Left lobe of liver (tissue), 2 donors: ENCODE data around the gene ABCD4. TPM values are rescaled to one million over a fixed set of nuclear protein-coding genes. Genes with fewer than 3 reads are reported as not detected.
"Not testable (repeated sequence)": the region's sequence is repeated elsewhere in the genome, so short reads cannot be mapped to it uniquely, and the experiment has no call there.

Experiments
- ATAC-seq: fragments of 200-7000 bp; cut with Tn5 transposase; one replicate; pipeline ENCODE4 v1.9.1; 2020; ENCODE audit warnings: mild to moderate bottlenecking, moderate library complexity
- DNase-seq: peaks from one replicate; pipeline ENCODE4 v3.0.0-alpha.2; 2020; ENCODE audit warnings: low spot score
- total RNA-seq: library from RNA; stranded (reverse); gene quantifications from one replicate; pipeline ENCODE4 v1.2.1, GENCODE V29; 2021
- donor health status: DM: no; HTN: no; CAD: no; lungs with moderate emphysema.
- donor health status: DM: no; HTN: yes; CAD: no.

Gene ABCD4
- total RNA-seq, 1 donor from 2014 or later: 39.7 TPM

DNA sequence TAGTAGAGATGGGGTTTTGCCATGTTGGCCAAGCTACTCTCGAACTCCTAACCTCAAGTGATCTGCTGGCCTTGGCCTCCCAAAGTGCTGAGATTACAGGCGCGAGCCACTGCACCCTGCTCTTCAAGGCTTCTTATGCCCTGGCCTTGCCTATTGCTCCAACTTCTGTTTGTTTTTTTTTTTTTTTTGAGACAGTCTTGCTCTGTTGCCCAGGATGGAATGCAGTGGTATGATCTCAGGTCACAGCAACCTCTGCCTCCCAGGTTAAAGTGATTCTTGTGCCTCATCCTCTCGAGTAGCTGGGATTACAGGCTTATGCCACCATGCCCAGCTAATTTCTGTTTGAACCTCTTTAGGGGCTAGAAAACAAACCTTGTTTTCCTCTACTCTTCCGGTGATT is 6.0 kb upstream of the ABCD4 start:
- DNase-seq: no peak
- ATAC-seq: no peak

DNA sequence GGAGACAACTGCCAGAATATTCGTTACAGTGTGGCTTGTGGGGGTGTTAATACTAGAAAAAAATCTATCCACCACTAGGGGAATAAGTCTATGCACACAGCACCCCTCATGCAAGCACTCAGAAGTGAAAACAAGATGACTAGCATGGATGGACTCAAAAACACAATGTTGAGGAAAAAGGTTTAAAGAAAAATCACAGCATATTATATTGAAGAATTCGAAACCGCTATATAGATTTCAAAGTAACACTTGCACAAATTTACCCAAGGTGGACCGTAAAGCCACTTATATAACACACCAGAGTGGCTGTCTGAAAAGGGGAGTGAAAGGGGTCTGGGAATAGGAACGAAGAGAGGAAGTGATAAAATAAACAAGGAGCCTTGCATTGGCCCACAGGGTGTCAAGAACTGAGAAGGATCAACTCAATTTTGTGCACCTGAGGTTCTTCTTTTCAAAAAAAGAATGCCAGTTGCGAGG is 544 bp downstream of the ABCD4 start:
- DNase-seq: no peak
- ATAC-seq: peak; percentile 63

DNA sequence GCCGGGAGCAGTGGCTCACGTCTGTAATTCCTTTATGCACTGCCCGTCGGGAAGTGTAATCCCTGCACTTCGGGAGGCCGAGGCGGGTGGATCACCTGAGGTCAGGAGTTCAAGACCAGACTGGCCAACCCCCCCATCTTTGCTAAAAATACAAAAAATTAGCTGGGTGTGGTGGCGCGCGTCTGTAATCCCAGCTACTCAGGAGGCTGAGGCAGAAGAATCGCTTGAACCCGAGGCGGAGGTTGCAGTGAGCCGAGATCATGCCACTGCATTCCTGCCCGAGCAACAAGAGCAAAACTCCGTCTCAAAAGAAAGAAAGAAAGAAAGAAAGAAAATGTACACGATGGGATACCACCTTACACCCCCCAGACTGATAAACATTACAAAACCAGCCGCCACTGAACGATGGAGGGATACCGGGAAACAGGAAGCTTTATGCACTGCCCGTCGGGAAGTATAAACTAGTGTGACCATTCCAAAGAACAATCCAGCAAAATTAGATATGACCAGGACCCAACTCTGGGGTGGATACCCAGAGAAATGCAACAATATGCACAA is 1.1 kb downstream of the ABCD4 start:
- no peak for ATAC-seq
- no peak for DNase-seq

DNA sequence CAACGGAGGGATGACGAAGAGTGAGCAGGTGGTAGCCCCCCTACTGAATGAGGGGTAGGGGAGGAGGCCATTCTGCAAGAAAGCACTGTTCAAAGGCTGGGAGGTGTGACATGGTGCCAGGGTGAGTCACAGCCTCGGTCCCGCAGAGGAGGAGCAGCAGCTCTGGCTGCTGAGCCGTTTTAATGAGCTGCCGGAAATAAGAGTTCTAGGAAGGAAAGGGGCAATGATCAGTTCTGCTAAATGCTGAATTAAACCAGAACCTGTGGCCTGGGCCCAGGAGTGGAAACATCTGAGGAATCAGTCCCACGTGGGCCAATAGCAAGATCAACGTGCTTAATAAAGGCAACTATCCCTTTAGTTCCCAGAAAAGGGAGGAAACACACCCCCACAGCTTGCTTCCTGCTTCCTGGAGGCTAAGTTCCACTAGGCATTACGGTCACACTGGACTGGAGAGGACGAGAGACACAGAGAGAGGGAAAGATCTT is 3.6 kb downstream of the ABCD4 start:
- DNase-seq (no peak), ATAC-seq (no peak)

DNA sequence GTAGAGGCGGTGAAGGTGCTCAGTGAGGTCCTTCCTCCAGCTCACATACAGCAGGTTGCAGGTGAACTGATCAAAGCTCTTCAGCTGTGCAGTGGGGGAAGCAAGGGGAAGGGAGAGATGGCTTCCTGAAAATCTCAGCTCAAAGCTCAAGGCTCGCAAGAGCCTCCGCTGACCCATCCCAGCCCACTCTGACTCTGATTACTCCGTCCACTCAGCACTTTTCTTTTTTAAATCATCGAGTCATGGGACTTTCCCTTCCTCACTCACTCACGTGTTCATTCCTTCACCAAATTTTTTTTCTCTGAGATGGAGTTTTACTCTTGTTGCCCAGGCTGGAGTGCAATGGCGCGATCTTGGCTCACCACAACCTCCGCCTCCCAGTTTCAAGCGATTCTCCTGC is 4.7 kb downstream of the ABCD4 start:
- no peak for ATAC-seq
- DNase-seq: no peak

DNA sequence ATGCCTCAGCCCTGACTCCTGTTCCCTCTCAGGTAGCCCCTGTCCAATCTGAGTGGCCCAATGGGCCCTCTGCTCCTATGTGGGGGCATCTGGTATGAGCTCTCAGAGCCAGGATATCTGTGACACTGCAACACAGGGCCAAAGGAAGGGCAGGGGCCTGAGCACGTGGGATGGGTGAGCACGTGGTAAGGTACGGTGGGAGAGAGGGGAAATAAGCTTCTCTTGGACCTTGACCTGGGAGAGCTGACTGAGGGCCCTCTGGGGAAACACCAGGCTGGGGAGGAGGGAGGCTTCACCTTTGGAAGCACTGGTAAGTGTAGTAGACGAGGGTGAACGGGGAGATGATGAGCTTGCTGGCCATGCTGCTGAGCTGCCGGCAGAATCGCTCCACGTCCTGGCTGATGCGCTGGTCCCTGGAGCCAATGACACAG is 6.7 kb downstream of the ABCD4 start:
- ATAC-seq (no peak), DNase-seq (no peak)

DNA sequence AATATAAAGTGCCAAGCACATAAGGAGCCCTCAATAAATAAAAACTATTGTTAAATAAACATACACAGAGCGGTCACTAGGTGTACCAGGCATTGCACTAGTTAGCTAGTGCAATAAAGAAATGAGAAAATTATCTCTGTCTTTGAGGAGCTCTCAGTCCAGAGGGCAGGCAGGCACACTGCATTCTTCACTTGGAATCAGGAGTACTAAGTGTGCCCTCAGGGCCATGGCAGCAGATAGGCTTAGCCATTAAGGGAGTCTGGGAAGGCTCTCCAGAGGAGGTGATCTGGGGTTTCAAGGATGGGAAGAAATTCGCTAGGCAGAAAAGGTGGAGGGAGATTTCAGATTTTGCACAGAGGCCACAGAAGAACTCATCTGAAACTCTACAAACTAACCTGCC is 9.1 kb downstream of the ABCD4 start:
- no peak for ATAC-seq
- no peak for DNase-seq

DNA sequence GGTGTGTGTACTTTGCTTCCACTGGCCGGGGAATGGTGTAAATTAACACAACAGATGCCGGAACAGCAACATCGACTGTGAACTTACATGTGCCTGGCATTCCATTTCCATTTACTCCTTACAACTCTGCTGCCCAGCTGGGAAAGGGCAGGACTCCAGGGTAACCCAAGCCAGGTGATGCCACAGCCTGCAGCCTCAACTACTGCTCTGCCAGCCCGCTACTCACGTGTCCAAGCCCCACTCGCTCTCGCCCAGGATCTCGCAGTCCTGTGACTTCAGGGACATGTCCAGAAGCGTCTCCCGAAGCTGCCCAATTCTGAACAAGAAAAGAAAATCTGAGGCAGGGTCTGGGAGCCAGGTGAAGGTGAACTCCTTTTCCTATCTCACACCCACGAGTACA is 10.7 kb downstream of the ABCD4 start:
- DNase-seq (no peak), ATAC-seq (no peak)

DNA sequence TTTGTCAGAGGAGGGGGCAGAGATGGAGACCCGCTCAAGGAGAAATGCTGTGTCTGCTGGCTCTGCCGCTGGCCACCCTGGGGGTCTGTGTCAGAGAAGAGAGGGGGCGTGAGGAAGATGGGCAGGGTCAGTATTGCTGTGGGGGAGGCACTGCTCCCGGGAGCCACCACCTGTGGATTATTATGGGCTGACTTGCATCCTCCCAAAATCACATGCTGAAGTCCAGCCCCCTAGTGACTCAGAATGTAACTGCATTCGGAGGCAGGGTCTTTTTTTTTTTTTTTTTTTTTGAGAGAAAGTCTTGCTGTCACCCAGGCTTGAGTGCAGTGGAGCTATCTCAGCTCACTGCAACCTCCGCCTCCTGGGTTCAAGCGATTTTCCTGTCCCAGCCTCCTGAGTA is 12.3 kb downstream of the ABCD4 start:
- DNase-seq (no peak), ATAC-seq (peak; percentile 35)

DNA sequence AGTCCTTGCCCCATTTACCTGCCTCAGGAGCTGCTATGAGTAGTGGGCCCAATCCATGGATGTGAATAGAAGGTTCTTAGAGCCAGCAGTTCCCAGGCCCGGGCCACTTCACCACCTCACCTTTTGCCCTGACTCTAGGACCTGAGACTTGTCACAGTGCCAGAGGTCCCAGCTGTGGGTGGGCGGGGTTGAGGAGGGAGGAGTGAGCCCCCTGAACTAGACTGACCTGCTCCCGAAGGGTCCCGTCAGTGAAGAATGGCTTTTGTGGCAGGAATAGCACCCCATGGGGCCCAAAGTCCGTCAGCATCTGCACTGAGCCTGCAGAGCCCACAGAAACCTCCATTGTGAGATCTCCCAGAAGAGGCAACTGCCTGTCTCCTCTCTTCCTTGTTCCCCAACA is 12.9 kb downstream of the ABCD4 start:
- no peak for DNase-seq
- ATAC-seq: no peak

DNA sequence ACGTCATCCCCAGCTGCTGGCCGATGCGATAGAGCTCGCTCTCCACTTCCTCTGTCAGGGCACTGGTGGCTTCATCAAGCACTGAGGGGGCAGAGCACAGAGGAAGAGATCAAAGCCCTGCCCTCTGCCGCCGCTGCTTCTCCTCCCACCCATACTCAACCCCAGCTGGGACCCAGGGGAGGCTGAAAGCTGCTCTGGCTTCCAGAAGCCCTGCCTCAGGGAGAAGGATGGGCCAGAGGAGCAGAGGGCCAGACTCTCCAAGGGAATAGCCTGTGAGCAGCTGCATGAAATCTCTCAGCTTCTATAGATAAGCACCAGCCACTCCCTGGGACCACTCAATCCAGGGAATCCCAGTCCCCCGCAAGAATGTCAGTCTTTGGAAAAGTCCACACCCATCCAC is 16.0 kb downstream of the ABCD4 start:
- ATAC-seq (no peak), DNase-seq (no peak)

DNA sequence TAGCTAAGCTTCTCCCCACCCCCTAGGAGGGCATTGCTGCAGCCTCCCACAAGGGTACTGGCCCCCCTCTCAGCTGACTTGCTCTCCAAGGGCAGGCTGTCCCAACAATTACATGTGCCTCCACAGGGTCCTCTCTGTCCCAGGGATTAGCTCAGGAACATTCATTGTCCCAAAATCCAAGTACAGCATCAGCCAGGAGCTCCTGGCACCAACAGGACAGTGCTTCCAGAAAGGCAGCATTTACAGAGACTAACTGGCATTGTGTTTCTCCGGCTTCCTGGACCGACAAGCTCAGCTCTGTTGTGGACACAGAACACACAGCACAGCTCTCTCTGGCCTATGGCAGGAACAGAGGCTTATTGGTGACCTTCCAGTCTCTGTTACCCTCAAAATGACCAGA is 21.7 kb downstream of the ABCD4 start:
- ATAC-seq: no peak

DNA sequence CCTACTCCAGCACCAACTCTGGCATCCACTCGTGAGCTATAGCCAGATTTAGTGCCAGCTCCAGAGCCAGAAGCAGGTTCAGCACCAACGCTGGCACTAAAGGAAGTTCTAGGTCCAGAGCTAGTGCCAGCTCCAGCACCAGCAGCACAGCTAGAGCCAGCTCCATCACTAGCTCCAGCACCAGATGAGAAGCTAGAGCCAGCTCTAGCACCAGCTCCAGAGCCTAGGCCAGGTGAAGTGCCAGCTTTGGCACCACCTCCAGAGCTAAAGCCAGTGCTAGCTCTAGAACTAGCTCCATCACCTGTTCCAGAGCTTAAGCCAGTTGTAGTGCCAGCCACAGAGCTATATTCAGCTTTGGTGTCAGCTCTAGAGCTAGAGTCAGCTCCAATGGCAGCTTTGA is 24.7 kb downstream of the ABCD4 start:
- no peak for ATAC-seq

More for the DNA sequence above, 21.7 kb downstream of the ABCD4 start:
- no peak for DNase-seq

DNA sequence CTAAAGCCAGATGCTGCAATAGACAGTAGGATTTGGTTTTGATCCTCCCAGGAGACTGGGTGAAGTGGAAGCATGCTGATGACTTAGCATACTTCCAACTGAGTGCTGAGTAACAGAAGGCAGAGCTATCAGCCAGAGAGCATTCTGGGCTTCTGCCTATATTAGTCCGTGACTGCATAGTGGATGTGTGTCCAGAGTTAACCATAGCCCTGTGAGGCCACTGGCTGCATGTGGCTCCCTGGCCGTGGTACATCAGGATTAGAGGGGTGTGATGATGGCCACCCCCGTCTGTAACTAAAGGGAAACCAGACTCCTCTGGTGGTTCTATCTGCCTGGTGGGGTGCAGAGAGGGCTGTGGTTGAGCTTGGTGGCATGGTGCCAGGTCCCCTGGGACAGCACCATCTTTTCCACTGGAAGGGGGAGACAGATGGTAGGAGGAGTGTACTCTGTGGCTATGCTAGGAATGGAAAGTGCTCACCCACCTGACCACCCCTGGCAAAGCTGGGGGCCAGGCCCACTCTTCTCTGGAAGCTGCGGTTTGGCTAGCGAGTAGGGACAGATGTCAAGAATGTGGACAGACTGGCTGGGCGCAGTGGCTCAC is 27.4 kb downstream of the ABCD4 start:
- DNase-seq (no peak), ATAC-seq (no peak)

More for the DNA sequence above, 24.7 kb downstream of the ABCD4 start:
- no peak for DNase-seq

DNA sequence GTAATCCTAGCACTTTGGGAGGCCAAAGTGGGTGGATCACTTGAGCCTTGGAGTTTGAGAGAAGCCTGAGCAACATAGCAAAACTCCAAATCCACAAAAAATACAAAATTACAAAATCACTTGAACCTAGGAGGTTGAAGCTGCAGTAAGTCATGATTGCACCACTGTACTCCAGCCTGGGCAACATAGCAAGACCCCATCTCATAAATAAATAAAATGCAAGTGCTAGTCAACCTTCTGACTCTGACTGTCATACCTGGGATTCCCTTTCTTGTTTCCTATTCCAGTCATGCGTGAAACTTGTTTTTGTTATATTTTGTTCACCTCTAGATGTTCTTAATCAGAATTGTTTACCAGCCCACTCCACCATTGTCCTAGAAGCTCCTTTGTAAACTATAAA is 31.4 kb downstream of the ABCD4 start:
- no peak for ATAC-seq
- no peak for DNase-seq

DNA sequence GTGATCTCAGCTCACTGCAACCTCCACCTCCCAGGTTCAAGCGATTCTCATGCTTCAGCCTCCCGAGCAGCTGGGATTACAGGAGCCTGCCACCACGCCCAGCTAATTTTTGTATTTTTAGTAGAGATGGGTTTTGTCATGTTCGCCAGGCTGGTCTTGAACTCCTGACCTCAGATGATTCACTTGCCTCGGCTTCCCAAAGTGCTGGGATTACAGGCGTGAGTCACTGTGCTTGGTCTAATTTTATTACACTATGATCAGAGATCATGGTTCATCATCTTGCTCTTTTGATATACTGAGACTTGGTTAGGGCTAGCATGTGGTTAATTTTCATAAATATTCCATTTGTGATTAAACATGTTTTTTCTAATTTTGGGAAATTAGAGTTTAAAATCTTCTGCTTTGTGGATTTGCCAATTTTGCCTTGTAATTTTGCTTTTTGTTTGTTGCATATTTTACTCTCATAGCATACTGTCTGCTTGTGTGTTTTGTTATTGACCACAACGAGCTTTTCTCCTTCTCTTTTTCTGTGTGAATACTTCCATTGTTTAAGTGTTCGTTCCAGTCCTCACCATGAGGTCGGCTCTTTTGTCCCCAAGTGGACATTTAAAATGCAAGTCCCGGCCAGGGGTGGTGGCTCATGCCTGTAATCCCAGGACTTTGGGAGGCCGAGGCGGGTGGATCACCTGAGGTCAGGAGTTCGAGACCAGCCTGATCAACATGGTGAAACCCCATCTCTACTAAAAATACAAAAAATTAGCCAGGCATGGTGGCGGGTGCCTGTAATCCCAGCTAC is 32.2 kb downstream of the ABCD4 start:
- not testable (repeated sequence) for DNase-seq, ATAC-seq

DNA sequence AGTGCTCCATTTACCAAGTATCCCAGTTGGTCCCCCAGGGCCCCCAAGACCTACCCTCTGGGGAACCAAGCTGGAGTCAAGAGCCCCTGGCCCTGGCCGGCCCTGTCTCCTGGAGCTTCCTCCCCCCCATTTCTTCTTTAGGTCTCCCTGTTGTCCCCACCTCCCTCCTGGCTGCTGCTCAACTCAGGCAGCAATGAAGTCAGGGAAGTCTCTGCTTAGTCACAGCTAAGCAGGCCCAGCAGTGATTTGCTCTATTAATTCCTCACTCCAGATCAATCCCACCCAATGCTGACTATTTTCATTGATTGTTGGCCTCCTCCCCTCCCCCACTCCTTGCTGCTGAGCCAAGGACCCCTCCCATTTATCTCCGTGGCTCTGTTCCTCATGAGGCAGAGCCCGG is 35.1 kb downstream of the ABCD4 start:
- no peak for ATAC-seq
- no peak for DNase-seq

DNA sequence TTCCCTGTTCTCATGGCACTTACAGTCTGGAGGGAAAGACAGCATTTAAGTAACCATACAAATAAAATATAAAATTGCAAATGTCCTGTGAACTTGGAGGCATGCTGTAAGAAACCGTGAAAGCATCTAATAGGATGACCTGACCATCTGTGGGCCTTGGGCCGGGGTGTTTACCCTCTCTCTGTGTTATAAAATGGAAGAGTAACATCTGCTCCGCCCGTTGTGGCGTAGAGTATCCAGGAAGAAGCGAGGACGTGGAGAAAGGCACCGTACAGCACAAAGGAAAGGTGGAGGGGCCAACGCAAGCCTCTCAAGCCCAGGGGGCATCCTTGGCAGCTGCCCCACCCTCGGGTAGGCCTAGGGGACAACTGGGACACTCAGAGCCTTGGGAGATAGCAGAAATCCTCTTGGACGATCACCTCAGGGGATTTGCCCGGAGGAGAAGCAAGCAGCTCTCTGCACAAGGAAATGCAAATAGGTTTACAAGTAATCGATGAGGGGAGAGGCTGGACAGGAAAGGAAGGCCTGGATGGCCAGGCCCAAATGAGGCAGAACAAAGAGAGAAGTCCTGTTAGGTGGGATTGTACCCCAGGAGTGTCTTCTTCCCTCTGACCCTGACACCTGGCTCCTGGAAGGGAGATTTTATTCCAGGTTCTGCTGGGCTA is 37.3 kb downstream of the ABCD4 start:
- DNase-seq: no peak
- no peak for ATAC-seq

DNA sequence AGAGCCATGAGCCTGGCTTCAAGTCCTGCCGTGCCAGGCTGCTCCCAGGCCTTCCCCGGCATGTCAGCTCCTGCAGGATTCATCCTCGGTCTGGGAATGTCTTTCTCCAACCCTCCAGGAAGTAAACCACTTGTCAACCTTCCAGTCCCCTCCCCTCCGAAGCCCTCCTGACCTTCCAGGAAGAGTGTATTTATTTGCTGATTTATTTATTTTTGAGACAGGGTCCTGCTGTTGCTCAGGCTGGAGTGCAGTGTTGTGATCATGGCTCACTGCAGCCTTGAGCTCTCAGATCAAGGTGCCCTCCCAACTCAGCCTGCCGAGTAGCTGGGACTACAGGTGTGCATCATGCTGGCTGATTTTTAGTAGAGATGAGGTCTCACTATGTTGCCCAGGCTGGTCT is 38.8 kb downstream of the ABCD4 start:
- ATAC-seq (no peak), DNase-seq (no peak)

DNA sequence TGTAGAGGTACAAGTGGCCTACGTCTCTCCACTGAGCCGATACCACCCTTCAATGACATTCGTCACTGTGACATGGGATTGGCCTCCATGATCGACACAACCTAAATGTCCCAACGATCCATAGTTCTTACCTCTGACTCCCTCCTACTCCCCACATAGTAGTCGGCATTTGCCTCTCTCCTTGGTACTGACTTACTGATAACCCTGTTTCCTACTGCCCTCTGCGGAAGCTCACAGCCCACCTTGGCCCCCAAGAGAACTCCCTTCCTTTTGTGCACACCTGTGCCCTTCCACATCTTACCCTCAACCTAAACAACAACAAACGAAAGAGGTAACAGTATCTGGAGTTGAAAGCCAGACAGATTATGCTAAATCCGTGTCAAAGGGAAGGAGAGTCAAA is 39.6 kb downstream of the ABCD4 start:
- DNase-seq (no peak), ATAC-seq (no peak)

DNA sequence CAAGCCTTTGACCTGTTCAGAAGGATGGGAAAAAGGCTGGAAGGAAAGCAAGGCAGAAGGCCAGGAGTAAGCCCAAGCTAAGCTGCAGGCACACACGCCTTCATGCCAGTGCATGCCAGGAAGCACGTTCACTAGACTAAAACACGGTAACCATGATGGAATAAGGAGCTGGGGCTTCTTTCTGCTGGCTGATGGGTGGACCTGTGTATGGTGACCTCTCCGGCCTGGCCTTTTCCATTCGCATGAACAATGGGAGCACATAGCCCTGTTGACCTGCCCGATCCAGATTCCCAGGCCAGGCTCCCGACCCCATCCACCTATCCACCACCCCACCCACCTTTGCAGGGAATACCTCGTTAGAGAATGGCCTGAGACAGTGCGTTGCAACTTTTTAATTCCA is 40.7 kb downstream of the ABCD4 start:
- ATAC-seq (no peak), DNase-seq (no peak)

DNA sequence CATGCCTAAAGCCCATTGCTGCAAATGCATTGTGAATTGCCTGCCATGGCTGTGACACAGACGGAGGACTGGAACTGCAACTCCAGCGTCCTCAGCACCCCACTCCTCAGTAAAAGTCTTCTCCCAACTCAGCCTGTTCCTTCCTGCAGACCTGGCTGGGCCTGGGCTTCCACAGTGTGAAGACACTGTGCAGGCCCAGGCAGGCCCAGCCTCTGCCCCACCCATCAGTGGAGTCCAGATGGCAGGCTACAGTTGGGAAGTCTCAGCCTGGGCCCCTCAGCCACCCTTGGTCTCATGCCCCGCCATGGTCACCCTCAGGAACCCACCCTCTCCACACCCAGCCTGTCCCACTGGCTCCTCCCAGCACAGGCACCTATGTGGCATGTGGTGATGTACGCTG is 41.4 kb downstream of the ABCD4 start:
- ATAC-seq (no peak), DNase-seq (no peak)
